AG04449 (cell line): ENCODE measurements around the gene ZNF460.

Source experiments
- CTCF ChIA-PET: fragments of 350-600 bp; formaldehyde crosslinking; extraction: SDS; loops from one replicate; lab custom pipeline; 2021; ENCODE audit warnings: antibody characterized with exemption; lab: Yijun Ruan, JAX
- POLR2A ChIA-PET: fragments of 400-600, 350-600 bp; formaldehyde crosslinking; extraction: SDS; loops from one replicate; lab custom pipeline; 2020; ENCODE audit warnings: antibody characterized with exemption, inconsistent platforms; lab: Yijun Ruan, JAX
- DNase-seq: peaks from one replicate; pipeline ENCODE4 v3.0.0-alpha.2; 2010; ENCODE audit warnings: low read depth, low spot score
- H3K4me3 ChIP-seq: 2 replicates; pipeline ENCODE4 v1.5.1; 2011; ENCODE audit warnings: low read depth, mild to moderate bottlenecking, control low read depth, low read length
- TF ChIP-seq, protein P1 (sequence below): IDR thresholded peaks from one replicate; pipeline ENCODE4 v1.5.1; 2011; ENCODE audit warnings: mild to moderate bottlenecking, moderate library complexity, low read length, control low read depth, inconsistent platforms; ENCODE audit not compliant: insufficient read depth; ENCODE audit errors: missing control alignments

The ZNF460 gene

GRCh38 chr19:57305056-57305455 is 24.8 kb downstream of the ZNF460 start:
- TF ChIP-seq, protein P1, sequence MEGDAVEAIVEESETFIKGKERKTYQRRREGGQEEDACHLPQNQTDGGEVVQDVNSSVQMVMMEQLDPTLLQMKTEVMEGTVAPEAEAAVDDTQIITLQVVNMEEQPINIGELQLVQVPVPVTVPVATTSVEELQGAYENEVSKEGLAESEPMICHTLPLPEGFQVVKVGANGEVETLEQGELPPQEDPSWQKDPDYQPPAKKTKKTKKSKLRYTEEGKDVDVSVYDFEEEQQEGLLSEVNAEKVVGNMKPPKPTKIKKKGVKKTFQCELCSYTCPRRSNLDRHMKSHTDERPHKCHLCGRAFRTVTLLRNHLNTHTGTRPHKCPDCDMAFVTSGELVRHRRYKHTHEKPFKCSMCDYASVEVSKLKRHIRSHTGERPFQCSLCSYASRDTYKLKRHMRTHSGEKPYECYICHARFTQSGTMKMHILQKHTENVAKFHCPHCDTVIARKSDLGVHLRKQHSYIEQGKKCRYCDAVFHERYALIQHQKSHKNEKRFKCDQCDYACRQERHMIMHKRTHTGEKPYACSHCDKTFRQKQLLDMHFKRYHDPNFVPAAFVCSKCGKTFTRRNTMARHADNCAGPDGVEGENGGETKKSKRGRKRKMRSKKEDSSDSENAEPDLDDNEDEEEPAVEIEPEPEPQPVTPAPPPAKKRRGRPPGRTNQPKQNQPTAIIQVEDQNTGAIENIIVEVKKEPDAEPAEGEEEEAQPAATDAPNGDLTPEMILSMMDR = no peak
- CTCF ChIA-PET = no interaction called here
- POLR2A ChIA-PET = no interaction called here
- H3K4me3 ChIP-seq = no peak overlapping the region
- no peak for DNase-seq

DNA sequence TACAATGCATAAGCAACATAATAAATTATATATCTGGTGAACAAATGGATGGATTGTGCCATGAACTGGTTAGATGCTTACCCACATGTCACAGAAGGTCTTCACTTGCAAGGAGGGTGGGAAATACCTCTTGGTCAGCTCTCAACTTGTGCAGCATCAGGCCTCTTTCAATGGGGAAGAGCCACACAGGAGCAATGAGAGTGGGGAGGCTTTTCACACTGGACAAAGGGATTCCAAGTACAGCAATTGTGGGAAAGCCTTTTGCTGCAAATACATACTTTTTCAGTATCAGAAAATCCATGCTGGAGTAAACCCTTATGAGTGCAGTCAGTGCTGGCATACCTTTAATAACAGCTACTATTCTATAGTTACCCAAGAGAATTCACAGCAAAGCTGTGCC is 28.2 kb downstream of the ZNF460 start:
- CTCF ChIA-PET = no interaction called here

DNA sequence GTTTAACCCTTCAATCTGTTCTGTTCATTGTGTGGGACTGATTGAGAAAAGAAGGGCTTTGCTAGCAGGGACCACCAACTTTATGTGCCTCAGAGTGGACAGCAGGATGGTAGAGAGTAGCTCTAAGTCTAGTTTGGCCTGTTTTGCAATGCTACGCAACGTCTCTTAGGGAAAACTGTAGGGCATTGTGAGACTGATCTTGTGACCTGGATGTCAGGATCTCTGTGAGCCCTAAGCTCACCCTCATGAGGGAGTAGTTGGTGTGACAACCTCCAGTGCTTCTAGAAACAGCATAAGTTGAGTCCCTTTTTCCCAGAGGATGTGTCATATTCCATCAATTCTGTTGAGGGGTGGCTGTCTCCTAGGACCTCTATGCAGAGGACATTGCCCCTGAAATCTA is 30.5 kb downstream of the ZNF460 start:
- TF ChIP-seq, protein P1 = no peak
- POLR2A ChIA-PET = interaction anchor here (1.0 kb wide), 1 partner anchor 9 kb away, joined by 7 read pairs; no protein-coding TSS in a partner anchor
- no peak for DNase-seq
- H3K4me3 ChIP-seq = no peak overlapping the region
- CTCF ChIA-PET = no interaction called here

More for the DNA sequence above, 28.2 kb downstream of the ZNF460 start:
- POLR2A ChIA-PET = no interaction called here
- TF ChIP-seq, protein P1 = no peak
- H3K4me3 ChIP-seq = no peak overlapping the region
- DNase-seq = no peak

DNA sequence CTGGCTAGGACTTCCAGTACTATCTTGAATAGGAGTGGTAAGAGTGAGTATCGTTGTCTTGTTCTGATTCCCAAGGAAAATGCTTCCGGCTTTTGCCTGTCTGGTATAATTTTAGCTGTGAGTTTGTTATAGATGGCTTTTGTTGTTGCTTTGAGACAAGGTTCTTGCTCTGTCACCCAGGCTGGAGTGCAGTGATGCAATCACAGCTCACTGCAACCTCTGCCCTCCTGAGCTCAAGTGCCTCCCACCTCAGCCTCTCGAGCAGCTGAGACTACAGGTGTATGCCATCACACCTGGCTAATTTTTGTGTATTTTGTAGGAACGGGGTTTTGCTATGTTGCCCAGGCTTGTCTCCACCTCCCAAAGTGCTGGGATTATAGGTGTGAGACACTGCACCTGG is 33.9 kb downstream of the ZNF460 start:
- no peak for DNase-seq
- CTCF ChIA-PET = interaction anchor here (2.1 kb wide), 1 partner anchor 12 kb away, joined by 7 read pairs; no protein-coding TSS in a partner anchor
- POLR2A ChIA-PET = no interaction called here
- TF ChIP-seq, protein P1 = no peak
- H3K4me3 ChIP-seq = no peak overlapping the region

- no peak for DNase-seq
- TF ChIP-seq, protein P1 = no peak
- POLR2A ChIA-PET = interaction anchor here (1.4 kb wide), 1 partner anchor 16 kb away, joined by 3 read pairs; no protein-coding TSS in a partner anchor
- CTCF ChIA-PET = no interaction called here
- peak overlapping the region; percentile 36 for H3K4me3 ChIP-seq
Observed at GRCh38 chr19:57317503-57317902, 37.2 kb downstream of the ZNF460 start.

- TF ChIP-seq, protein P1 = no peak
- no peak for DNase-seq
- POLR2A ChIA-PET = interaction anchor here (0.8 to 1.0 kb wide), 2 partner anchors 14 to 18 kb away, joined by 3 to 5 read pairs; no protein-coding TSS in a partner anchor
- CTCF ChIA-PET = no interaction called here
- peak overlapping the region; percentile 87 for H3K4me3 ChIP-seq
Observed at GRCh38 chr19:57319869-57320179, 39.5 kb downstream of the ZNF460 start.
